Activated T-cell treated with anti-CD3 and anti-CD28 coated beads, Interleukin-2, amount 50 U/mL, for 4 hours (primary cell): ENCODE results near the gene EFCAB8. TPM values are rescaled to one million over a fixed set of nuclear protein-coding genes. Genes with fewer than 3 reads are reported as not detected.

Experiments
- ATAC-seq, 2 donors: fragments of 200-7000 bp; cut with Tn5 transposase; one replicate each; pipeline ENCODE4 v1.10.0; 2021
- DNase-seq: peaks from one replicate; pipeline ENCODE4 v3.0.0-alpha.2; 2020
- H3K27me3 Mint-ChIP-seq: one replicate; pipeline ENCODE4 v1.8.0; 2021; ENCODE audit warnings: low read depth, mixed read lengths
- H3K36me3 Mint-ChIP-seq: one replicate; pipeline ENCODE4 v1.8.0; 2022; ENCODE audit warnings: mixed read lengths; ENCODE audit not compliant: insufficient read depth
- H3K4me1 Mint-ChIP-seq: one replicate; pipeline ENCODE4 v1.8.0; 2021; ENCODE audit warnings: low read depth, mixed read lengths
- H3K4me3 Mint-ChIP-seq: one replicate; pipeline ENCODE4 v1.8.0; 2021; ENCODE audit warnings: mild to moderate bottlenecking, moderate library complexity, mixed read lengths
- H3K9me3 Mint-ChIP-seq: one replicate; pipeline ENCODE4 v1.8.0; 2021; ENCODE audit warnings: mixed read lengths
- total RNA-seq, 3 donors: library from RNA; stranded (reverse); gene quantifications; one replicate each; pipeline ENCODE4 v1.2.1, GENCODE V29; 2021

The EFCAB8 gene
- total RNA-seq, 3 donors from 2014 or later = 0.25 to 0.40 (median 0.38) TPM

DNA sequence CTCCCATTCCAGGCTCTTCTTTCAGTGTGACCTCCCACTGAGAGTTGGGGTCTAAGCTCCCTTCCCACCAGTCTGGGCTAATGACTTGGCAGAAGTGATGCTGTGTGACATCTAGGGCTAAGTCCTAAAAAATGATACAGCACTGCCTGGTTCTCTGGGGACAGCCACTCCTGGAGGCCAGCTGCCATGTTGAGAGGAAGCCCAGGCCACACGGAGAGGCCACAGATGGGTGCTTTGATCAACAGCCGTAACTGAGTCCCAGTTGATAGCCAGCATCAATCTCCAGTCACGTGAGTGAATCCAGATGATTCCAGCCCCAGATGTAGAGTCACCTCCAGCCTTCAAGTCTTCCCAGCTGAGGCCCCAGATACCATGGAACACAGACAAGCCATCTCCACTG lies 131.7 kb downstream of the EFCAB8 start:
- H3K4me1 Mint-ChIP-seq = peaks cover 18% of the 10 kb centered on the region

DNA sequence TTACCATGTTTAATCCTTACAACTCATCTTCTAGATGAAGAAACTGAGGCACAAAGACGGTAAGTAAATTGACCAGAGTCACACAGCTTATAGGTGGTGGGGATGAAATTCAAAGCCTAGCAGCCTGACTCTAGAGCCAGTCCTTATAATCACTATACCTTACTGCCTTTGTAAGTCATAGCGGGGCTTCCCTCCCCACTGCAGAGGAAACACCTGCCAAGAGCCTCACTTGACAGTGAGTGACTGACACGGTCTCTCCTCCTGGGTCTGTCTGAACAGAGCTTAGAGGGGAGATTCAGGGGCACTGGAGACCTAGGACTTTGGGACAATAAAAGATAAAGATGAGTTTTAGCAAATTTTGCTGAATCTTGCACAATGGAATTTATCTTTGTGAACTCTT lies 132.7 kb downstream of the EFCAB8 start:
- Mint-ChIP-seq H3K27me3 (no peaks in the 10 kb centered on the region), H3K9me3 (peaks cover 12% of the 10 kb centered on the region), H3K4me3 (no peak overlapping the region), H3K36me3 (no peaks in the 10 kb centered on the region), H3K4me1 (peaks cover 18% of the 10 kb centered on the region)
- no peak for DNase-seq
- ATAC-seq = peak; percentile 56 to 67

More for the DNA sequence above, 131.7 kb downstream of the EFCAB8 start:
- ATAC-seq (no peak), DNase-seq (no peak)
- no peaks in the 10 kb centered on the region for H3K36me3 Mint-ChIP-seq
- H3K9me3 Mint-ChIP-seq = peaks cover 12% of the 10 kb centered on the region
- no peak overlapping the region for H3K4me3 Mint-ChIP-seq
- no peaks in the 10 kb centered on the region for H3K27me3 Mint-ChIP-seq

DNA sequence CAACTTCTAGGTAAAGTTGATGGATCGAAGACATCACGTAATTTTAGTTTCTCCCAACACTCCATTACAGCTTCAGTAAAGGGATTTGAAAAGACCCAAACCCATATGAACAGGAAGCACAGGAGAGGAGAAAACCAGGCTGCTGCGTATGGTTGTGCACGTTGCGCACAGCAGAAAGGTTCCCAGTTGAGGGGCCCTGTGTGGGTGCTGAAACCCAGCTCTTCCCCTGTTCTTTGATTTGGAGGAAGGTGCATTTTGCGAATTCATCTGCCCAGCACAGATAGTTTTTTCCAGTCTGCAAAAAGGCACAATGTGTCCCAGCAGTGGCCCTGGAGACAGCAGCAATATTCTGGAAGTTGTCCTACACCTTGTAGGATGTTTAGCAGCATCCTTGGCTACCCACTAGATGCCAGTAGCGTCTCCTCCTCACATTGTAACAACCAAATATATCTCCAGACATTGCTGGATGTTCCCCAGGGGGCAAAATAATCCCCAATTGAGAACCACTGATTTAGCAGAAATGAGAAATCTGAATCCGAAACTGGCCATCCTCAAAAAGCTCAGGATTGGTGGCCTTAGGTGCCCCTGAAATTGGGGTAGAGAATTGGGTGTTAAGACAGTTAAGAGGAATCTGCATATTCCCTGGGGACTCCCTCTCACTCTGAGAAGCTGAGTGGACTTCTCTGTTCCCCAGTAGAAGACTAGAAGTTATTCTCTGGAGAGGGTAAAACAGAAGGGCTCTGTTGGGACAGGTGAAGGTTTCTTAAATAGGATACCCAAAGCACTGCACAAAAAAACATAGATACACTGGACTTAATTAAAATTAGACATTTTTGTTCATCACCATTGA lies 133.3 kb downstream of the EFCAB8 start:
- peaks cover 18% of the 10 kb centered on the region for H3K4me1 Mint-ChIP-seq
- no peak overlapping the region for H3K4me3 Mint-ChIP-seq
- DNase-seq (no peak), ATAC-seq (no peak)
- no peaks in the 10 kb centered on the region for H3K27me3 Mint-ChIP-seq
- peaks cover 12% of the 10 kb centered on the region for H3K9me3 Mint-ChIP-seq
- H3K36me3 Mint-ChIP-seq = no peaks in the 10 kb centered on the region

DNA sequence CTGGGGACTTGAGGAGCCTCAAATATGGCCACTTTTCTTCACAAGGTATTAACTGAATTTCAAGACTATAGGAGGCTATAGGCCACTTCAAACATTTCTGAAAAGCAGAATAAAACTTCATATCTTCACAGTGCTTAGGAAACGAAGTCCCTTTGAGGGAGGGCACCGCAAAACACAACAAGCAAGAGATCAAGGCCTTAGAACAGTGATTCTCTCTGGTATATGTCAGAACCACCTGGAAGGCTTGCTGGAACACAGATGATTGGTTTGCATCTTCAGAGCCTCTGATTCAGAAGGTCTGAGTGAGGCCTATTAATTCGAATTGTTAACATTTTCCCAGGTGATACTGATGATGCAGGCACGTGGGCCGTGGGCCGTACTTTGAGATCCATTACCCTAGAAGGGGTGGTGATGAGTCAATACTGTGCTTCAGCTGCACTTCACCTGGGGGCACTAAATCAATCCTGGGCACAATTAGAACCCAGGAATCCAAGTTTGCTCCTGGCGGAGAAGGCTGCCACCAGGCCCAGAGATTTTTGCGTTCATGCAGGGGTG lies 134.8 kb downstream of the EFCAB8 start:
- peak; percentile 35 for DNase-seq
- Mint-ChIP-seq H3K27me3 (no peaks in the 10 kb centered on the region), H3K9me3 (peaks cover 12% of the 10 kb centered on the region), H3K4me1 (peaks cover 26% of the 10 kb centered on the region), H3K36me3 (no peaks in the 10 kb centered on the region), H3K4me3 (no peak overlapping the region)
- ATAC-seq = peak; percentile 27 to 50

DNA sequence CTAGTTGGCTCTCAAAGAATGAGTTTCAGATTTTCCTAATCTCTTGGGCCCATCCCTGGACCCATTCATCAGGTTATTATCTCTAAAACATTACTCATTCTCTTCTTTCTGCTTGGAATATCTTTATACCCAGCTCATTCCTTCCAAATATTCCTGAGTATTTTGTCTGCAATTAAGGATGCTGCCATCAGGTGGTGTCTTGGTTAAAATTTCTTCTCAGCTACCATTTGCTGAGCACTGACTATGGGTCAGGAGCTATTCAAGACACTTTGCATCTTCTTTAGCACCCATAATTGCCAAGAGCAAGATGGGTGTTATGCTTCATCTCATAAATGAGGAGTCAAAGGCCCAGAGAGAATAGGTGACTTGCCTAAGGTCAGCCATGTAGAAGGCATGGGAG lies 137.1 kb downstream of the EFCAB8 start:
- DNase-seq (no peak), ATAC-seq (no peak)
- Mint-ChIP-seq H3K36me3 (no peaks in the 10 kb centered on the region), H3K27me3 (no peaks in the 10 kb centered on the region), H3K4me1 (peaks cover 27% of the 10 kb centered on the region), H3K4me3 (no peak overlapping the region), H3K9me3 (peaks cover 12% of the 10 kb centered on the region)

DNA sequence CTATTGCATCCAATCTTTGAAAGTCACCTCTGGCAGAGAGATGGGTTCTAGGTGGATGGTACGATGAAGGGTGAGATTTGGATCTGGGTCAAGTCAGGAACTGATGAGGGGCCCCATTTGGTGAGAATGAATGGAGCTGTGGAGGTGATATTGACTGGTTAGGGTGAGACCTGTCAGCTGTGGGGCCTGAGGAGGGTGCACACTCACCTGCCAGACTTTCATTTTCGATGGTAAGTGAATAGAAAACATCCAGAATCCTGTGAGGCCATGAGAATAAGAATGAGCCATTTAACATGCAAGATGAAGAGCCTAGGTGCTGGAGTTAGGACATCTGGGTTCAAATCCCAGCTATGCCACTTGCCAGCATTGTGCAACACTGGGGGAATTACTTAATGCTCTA lies 138.7 kb downstream of the EFCAB8 start:
- no peaks in the 10 kb centered on the region for H3K36me3 Mint-ChIP-seq
- H3K4me1 Mint-ChIP-seq = peaks cover 19% of the 10 kb centered on the region
- peaks cover 12% of the 10 kb centered on the region for H3K9me3 Mint-ChIP-seq
- DNase-seq (no peak), ATAC-seq (no peak)
- H3K4me3 Mint-ChIP-seq = no peak overlapping the region
- no peaks in the 10 kb centered on the region for H3K27me3 Mint-ChIP-seq

DNA sequence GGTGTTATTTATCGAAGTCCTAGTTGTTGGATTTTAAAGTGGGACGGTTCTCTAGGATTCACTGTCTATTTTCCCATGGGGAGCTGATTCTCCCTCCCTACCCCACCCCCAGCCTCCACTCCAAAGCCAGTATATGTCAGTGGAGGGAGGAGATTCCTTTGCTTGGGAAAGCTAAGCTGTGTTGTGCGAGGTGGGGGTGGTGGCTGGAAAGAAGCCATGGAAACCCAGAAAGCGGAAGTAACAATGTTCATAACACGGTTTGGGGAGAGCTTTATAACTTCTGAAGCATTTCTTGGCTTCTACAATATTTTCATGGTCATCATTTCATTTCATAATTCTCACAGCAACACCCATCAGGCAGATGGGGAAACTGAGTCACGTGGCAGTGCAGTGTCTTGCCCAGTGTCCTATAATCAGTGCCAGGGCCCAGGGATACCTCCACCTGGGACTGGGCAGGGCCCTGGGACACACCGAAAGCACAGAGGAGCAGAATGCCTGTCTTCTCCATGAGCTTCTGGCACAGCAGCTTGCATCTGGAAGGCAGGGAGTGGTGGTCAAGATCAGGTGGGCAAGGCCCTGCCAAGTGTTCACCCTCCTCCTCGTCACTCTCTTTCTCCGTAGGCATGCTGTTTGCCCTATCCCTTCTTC lies 141.0 kb downstream of the EFCAB8 start:
- Mint-ChIP-seq H3K27me3 (no peaks in the 10 kb centered on the region), H3K4me1 (peaks cover 16% of the 10 kb centered on the region), H3K4me3 (no peak overlapping the region), H3K36me3 (no peaks in the 10 kb centered on the region), H3K9me3 (peaks cover 5% of the 10 kb centered on the region)
- DNase-seq (no peak), ATAC-seq (no peak)

DNA sequence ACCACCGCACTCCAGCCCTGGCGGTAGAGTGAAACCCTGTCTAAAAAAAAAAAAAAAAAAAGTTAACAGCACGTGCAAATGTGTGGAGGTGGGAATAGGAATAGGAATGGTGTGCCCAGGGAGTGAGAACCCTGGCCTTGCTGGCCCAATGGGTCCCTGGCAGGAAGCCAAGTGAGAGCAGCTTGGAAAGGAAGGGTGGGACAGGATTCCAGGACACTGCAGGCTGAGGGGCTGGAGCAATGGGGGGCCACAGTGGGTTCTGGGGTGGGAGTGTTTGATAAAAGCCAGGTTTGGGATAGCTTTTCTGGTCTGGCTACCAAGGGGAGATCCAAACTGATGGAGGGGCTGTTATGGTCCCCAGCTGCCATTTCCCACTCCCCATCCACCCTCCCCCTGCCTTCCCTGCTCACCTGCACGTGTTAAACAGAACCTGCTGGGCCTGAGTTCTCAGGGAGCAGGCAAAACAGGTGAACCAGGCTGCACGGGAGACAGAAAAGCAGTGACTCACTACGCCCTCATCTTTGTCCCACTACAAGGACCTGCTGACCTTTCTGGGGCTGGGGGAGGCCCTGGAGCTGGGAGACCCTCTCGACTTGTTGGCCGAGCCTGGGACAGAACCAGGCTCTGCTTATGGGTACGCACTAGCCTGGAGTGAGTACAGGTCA lies 142.2 kb downstream of the EFCAB8 start:
- no peak for ATAC-seq
- H3K9me3 Mint-ChIP-seq = peaks cover 5% of the 10 kb centered on the region
- peaks cover 2% of the 10 kb centered on the region for H3K36me3 Mint-ChIP-seq
- peaks cover 19% of the 10 kb centered on the region for H3K4me1 Mint-ChIP-seq
- H3K27me3 Mint-ChIP-seq = no peaks in the 10 kb centered on the region
- DNase-seq = no peak
- H3K4me3 Mint-ChIP-seq = no peak overlapping the region

DNA sequence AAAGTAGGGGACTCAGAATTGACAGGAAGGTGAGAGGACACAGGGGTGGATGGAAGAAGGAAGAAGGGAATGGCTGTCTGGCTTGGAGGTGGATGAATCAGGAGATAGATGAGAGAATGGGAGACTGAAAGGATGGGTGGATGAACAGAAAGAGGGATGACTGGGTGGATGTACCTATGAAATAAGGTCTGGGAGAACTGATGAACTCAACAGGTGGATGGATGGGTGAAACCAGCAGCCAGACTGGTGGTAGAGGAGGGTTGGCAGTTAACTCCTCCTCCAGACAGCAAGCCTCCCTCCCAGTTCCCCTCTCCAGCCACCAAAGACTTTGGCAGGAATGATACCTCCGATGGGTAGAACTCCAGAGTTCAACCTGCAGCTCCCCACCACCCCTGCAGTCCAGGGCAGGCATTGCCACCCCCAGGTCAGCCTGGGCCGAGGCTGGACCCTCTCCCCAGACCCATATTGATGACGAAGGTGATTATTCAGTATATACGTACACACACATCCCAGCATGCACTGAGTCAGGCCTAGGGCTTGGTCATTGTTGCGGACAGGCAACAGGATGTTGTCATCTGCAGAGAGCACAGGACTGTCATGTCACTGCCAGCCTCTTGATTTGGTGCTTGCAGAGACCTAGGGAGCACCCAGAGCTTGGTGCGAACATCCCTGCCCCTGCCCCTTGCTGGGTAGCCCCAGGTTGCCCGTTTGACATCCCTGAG lies 143.5 kb downstream of the EFCAB8 start:
- Mint-ChIP-seq H3K4me1 (peaks cover 17% of the 10 kb centered on the region), H3K4me3 (no peak overlapping the region), H3K9me3 (peaks cover 5% of the 10 kb centered on the region), H3K36me3 (peaks cover 2% of the 10 kb centered on the region), H3K27me3 (no peaks in the 10 kb centered on the region)
- no peak for ATAC-seq
- no peak for DNase-seq

DNA sequence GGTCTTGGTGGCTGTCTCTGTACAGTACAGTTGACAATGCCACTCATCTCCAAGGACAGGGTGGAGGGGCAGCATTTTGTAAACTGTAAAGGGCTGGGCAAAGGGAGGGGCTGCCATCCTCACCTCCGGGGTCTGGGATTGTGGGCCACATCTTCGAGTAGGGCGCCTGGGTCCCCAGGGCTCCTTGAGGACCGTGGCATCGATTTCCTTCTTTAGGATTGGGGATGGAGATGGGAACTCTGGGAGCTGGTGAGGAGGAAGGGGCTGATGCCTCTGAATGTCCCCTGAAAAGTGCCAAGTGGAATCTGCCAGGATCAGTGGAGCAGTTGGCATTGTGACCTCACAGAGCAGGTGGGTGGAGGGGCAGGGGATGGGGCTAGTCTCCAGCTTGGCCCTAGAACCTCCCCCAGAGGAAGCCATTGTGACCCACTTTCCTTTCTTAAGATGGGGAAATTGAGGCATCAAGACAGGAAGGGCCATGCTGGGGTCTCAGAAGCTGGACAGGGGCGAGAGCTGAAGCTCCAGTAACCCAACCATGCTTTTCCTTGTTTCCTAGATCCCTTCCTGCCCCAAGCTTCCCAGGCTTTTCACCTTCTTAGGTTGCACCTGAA lies 145.5 kb downstream of the EFCAB8 start, which contains the start of gene SUN5:
Gene SUN5, minus strand, starts transcription at position 293 of the 611 bp plus-strand sequence. Its CDS starts 93 bp downstream, at position 200.
- H3K4me1 Mint-ChIP-seq = peaks cover 11% of the 10 kb centered on the region
- H3K27me3 Mint-ChIP-seq = no peaks in the 10 kb centered on the region
- ATAC-seq (no peak), DNase-seq (no peak)
- peaks cover 2% of the 10 kb centered on the region for H3K36me3 Mint-ChIP-seq
- H3K9me3 Mint-ChIP-seq = peaks cover 5% of the 10 kb centered on the region
- H3K4me3 Mint-ChIP-seq = no peak within 1 kb of the TSS

DNA sequence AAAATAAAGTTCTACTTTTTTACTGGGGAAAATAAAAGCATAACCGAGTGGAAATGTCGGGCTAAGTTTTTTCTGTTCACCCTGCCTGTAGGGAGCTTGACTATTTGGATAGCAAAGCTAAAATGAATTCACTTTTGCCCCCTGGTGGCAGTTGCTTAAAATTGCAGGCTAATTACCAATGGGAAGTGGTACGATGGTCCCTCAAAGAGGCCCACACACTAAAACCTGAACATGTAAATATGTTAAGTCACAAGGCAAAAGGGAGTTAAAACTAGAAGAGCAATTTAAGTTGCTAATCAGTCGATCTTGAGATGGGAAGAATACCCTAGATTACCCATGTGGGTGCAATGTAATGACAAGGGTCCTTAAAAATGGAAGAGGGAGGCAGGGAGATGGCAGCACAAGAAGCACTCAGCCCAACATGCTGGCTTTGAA lies 146.4 kb downstream of the EFCAB8 start:
- DNase-seq (no peak), ATAC-seq (peak in 1 of 2 donors; percentile 32)
- Mint-ChIP-seq H3K9me3 (peaks cover 5% of the 10 kb centered on the region), H3K36me3 (peaks cover 2% of the 10 kb centered on the region), H3K4me3 (no peak overlapping the region), H3K4me1 (peaks cover 10% of the 10 kb centered on the region), H3K27me3 (no peaks in the 10 kb centered on the region)

DNA sequence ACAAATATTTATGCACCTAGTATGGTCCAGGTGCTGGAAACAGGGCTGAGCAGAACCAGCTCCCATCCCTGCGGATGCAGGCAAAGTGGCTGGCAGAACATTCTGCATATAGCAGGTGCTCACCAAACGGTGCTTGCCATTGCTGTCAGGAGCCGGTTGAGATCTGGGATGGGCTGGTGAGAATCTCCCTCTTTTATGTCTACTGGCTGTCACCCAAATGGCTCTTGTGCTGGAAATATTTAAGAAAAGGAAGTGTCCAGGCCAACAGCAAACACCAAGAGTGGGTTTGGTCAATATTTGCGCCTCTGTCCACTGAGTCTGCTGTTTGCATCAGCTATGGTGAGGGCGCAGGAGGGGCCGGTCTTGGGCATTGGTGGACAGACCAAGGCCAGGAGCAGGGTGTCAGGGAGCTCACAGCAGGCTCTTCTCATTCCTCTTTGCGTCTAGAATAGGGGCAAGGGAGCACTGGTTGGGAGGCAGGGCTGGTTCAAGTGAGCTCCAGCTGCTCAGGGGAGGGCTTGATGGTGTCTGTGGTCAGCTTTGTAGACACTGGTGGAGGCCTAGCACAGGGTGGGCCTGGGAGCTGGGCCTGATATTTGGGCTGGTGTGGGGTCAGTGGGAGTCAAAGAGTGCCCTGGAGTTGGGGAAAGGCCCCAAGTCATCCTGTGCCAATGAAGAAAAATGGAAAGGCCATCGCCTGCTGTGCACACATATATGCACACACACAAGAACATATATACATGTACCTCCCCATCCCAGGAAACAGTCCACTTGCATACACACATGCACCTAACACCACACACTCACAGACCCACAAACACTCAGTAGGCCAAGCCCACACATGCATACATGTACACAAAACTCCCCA lies 147.4 kb downstream of the EFCAB8 start:
- no peak for ATAC-seq
- Mint-ChIP-seq H3K4me3 (no peak overlapping the region), H3K9me3 (peaks cover 5% of the 10 kb centered on the region), H3K36me3 (peaks cover 2% of the 10 kb centered on the region), H3K4me1 (peaks cover 8% of the 10 kb centered on the region), H3K27me3 (no peaks in the 10 kb centered on the region)
- DNase-seq = no peak
